ENCODE results near the gene PDLIM5. TPM values are rescaled to one million over a fixed set of nuclear protein-coding genes. Genes with fewer than 3 reads are reported as not detected.

Gene PDLIM5
- total RNA-seq, 2 donors from 2014 or later: 16.3 to 22.7 TPM

- ATAC-seq (replicated peaks): no peak
- Mint-ChIP-seq H3K9me3 (no peaks in the 10 kb centered on the region), H3K27ac (no peak overlapping the region), H3K4me3 (no peak overlapping the region), H3K36me3 (ENCODE audit: low read depth) (no peaks in the 10 kb centered on the region), H3K27me3 (peaks cover 20% of the 10 kb centered on the region), H3K4me1 (no peaks in the 10 kb centered on the region)
Observed at GRCh38 chr4:94414907-94415306, 36.8 kb upstream of the PDLIM5 start.

- no peaks in the 10 kb centered on the region for H3K9me3 Mint-ChIP-seq
- H3K36me3 Mint-ChIP-seq (ENCODE audit: low read depth): no peaks in the 10 kb centered on the region
- H3K4me3 Mint-ChIP-seq: no peak overlapping the region
- H3K27ac Mint-ChIP-seq: no peak overlapping the region
- H3K27me3 Mint-ChIP-seq: peaks cover 20% of the 10 kb centered on the region
- H3K4me1 Mint-ChIP-seq: no peaks in the 10 kb centered on the region
- no peak for ATAC-seq (replicated peaks)
Observed at GRCh38 chr4:94415448-94415847, 36.3 kb upstream of the PDLIM5 start.

GRCh38 chr4:94416335-94416734 lies 35.4 kb upstream of the PDLIM5 start:
- no peaks in the 10 kb centered on the region for H3K9me3 Mint-ChIP-seq
- peaks cover 24% of the 10 kb centered on the region for H3K27me3 Mint-ChIP-seq
- H3K4me1 Mint-ChIP-seq: no peaks in the 10 kb centered on the region
- ATAC-seq (replicated peaks): no peak
- H3K36me3 Mint-ChIP-seq (ENCODE audit: low read depth): no peaks in the 10 kb centered on the region
- no peak overlapping the region for H3K27ac Mint-ChIP-seq
- H3K4me3 Mint-ChIP-seq: no peak overlapping the region

- no peak for ATAC-seq (replicated peaks)
- H3K27ac Mint-ChIP-seq: no peak overlapping the region
Observed at GRCh38 chr4:94416981-94417380, 34.8 kb upstream of the PDLIM5 start.

GRCh38 chr4:94419549-94419948 lies 32.2 kb upstream of the PDLIM5 start:
- Mint-ChIP-seq H3K36me3 (ENCODE audit: low read depth) (no peaks in the 10 kb centered on the region), H3K27me3 (peaks cover 23% of the 10 kb centered on the region), H3K27ac (no peak overlapping the region), H3K4me3 (no peak overlapping the region), H3K4me1 (no peaks in the 10 kb centered on the region), H3K9me3 (peaks cover 4% of the 10 kb centered on the region)
- ATAC-seq (replicated peaks): no peak

More at GRCh38 chr4:94416981-94417380, 34.8 kb upstream of the PDLIM5 start:
- Mint-ChIP-seq H3K9me3 (no peaks in the 10 kb centered on the region), H3K36me3 (ENCODE audit: low read depth) (no peaks in the 10 kb centered on the region), H3K4me3 (no peak overlapping the region), H3K4me1 (no peaks in the 10 kb centered on the region), H3K27me3 (peaks cover 25% of the 10 kb centered on the region)

GRCh38 chr4:94419956-94420355 lies 31.8 kb upstream of the PDLIM5 start:
- H3K27me3 Mint-ChIP-seq: peaks cover 23% of the 10 kb centered on the region
- no peaks in the 10 kb centered on the region for H3K36me3 Mint-ChIP-seq (ENCODE audit: low read depth)
- no peaks in the 10 kb centered on the region for H3K4me1 Mint-ChIP-seq
- no peak overlapping the region for H3K4me3 Mint-ChIP-seq
- no peak for ATAC-seq (replicated peaks)
- no peak overlapping the region for H3K27ac Mint-ChIP-seq
- H3K9me3 Mint-ChIP-seq: peaks cover 4% of the 10 kb centered on the region

- no peaks in the 10 kb centered on the region for H3K36me3 Mint-ChIP-seq (ENCODE audit: low read depth)
Observed at GRCh38 chr4:94420356-94420755, 31.4 kb upstream of the PDLIM5 start.

GRCh38 chr4:94426783-94427182 lies 25.0 kb upstream of the PDLIM5 start:
- H3K4me1 Mint-ChIP-seq: no peaks in the 10 kb centered on the region
- peaks cover 4% of the 10 kb centered on the region for H3K9me3 Mint-ChIP-seq
- no peak for ATAC-seq (replicated peaks)
- peaks cover 9% of the 10 kb centered on the region for H3K27me3 Mint-ChIP-seq
- H3K27ac Mint-ChIP-seq: no peak overlapping the region
- H3K4me3 Mint-ChIP-seq: no peak overlapping the region
- no peaks in the 10 kb centered on the region for H3K36me3 Mint-ChIP-seq (ENCODE audit: low read depth)

More at GRCh38 chr4:94420356-94420755, 31.4 kb upstream of the PDLIM5 start:
- H3K9me3 Mint-ChIP-seq: peaks cover 4% of the 10 kb centered on the region
- H3K27ac Mint-ChIP-seq: no peak overlapping the region
- no peak overlapping the region for H3K4me3 Mint-ChIP-seq
- no peaks in the 10 kb centered on the region for H3K4me1 Mint-ChIP-seq
- no peak for ATAC-seq (replicated peaks)
- peaks cover 23% of the 10 kb centered on the region for H3K27me3 Mint-ChIP-seq

GRCh38 chr4:94428884-94429283 lies 22.9 kb upstream of the PDLIM5 start:
- ATAC-seq (replicated peaks): no peak
- H3K36me3 Mint-ChIP-seq (ENCODE audit: low read depth): no peaks in the 10 kb centered on the region
- H3K27ac Mint-ChIP-seq: no peak overlapping the region
- H3K27me3 Mint-ChIP-seq: no peaks in the 10 kb centered on the region
- no peaks in the 10 kb centered on the region for H3K4me1 Mint-ChIP-seq
- no peak overlapping the region for H3K4me3 Mint-ChIP-seq
- no peaks in the 10 kb centered on the region for H3K9me3 Mint-ChIP-seq

- Mint-ChIP-seq H3K36me3 (ENCODE audit: low read depth) (no peaks in the 10 kb centered on the region), H3K4me1 (no peaks in the 10 kb centered on the region), H3K4me3 (no peak overlapping the region), H3K27me3 (peaks cover 4% of the 10 kb centered on the region), H3K27ac (no peak overlapping the region), H3K9me3 (no peaks in the 10 kb centered on the region)
- no peak for ATAC-seq (replicated peaks)
Observed at GRCh38 chr4:94430406-94430805, 21.3 kb upstream of the PDLIM5 start.

GRCh38 chr4:94431388-94431787 lies 20.4 kb upstream of the PDLIM5 start:
- no peaks in the 10 kb centered on the region for H3K9me3 Mint-ChIP-seq
- no peak overlapping the region for H3K4me3 Mint-ChIP-seq
- peaks cover 6% of the 10 kb centered on the region for H3K27me3 Mint-ChIP-seq
- ATAC-seq (replicated peaks): no peak
- H3K4me1 Mint-ChIP-seq: no peaks in the 10 kb centered on the region
- no peak overlapping the region for H3K27ac Mint-ChIP-seq
- H3K36me3 Mint-ChIP-seq (ENCODE audit: low read depth): no peaks in the 10 kb centered on the region

GRCh38 chr4:94434505-94434904 lies 17.2 kb upstream of the PDLIM5 start:
- peaks cover 6% of the 10 kb centered on the region for H3K27me3 Mint-ChIP-seq
- no peak overlapping the region for H3K27ac Mint-ChIP-seq
- ATAC-seq (replicated peaks): no peak
- no peaks in the 10 kb centered on the region for H3K9me3 Mint-ChIP-seq
- H3K36me3 Mint-ChIP-seq (ENCODE audit: low read depth): no peaks in the 10 kb centered on the region
- no peak overlapping the region for H3K4me3 Mint-ChIP-seq
- no peaks in the 10 kb centered on the region for H3K4me1 Mint-ChIP-seq

GRCh38 chr4:94435874-94436273 lies 15.9 kb upstream of the PDLIM5 start:
- no peaks in the 10 kb centered on the region for H3K4me1 Mint-ChIP-seq
- peaks cover 6% of the 10 kb centered on the region for H3K27me3 Mint-ChIP-seq
- H3K9me3 Mint-ChIP-seq: no peaks in the 10 kb centered on the region
- no peaks in the 10 kb centered on the region for H3K36me3 Mint-ChIP-seq (ENCODE audit: low read depth)
- no peak overlapping the region for H3K27ac Mint-ChIP-seq
- ATAC-seq (replicated peaks): no peak
- H3K4me3 Mint-ChIP-seq: no peak overlapping the region

- Mint-ChIP-seq H3K27ac (no peak overlapping the region), H3K36me3 (ENCODE audit: low read depth) (no peaks in the 10 kb centered on the region), H3K27me3 (peaks cover 6% of the 10 kb centered on the region), H3K4me3 (no peak overlapping the region), H3K4me1 (no peaks in the 10 kb centered on the region), H3K9me3 (no peaks in the 10 kb centered on the region)
- ATAC-seq (replicated peaks): no peak
Observed at GRCh38 chr4:94436512-94436911, 15.2 kb upstream of the PDLIM5 start.

- no peak for ATAC-seq (replicated peaks)
- H3K36me3 Mint-ChIP-seq (ENCODE audit: low read depth): no peaks in the 10 kb centered on the region
- no peak overlapping the region for H3K4me3 Mint-ChIP-seq
- H3K27ac Mint-ChIP-seq: no peak overlapping the region
- no peaks in the 10 kb centered on the region for H3K9me3 Mint-ChIP-seq
- H3K4me1 Mint-ChIP-seq: no peaks in the 10 kb centered on the region
- H3K27me3 Mint-ChIP-seq: peaks cover 6% of the 10 kb centered on the region
Observed at GRCh38 chr4:94439606-94440005, 12.1 kb upstream of the PDLIM5 start.

GRCh38 chr4:94441838-94442237 lies 9.9 kb upstream of the PDLIM5 start:
- Mint-ChIP-seq H3K4me3 (no peak overlapping the region), H3K4me1 (no peaks in the 10 kb centered on the region), H3K27ac (no peak overlapping the region), H3K27me3 (no peaks in the 10 kb centered on the region), H3K9me3 (no peaks in the 10 kb centered on the region), H3K36me3 (ENCODE audit: low read depth) (no peaks in the 10 kb centered on the region)
- ATAC-seq (replicated peaks): no peak
